ENCODE data around the gene CLPSL2. TPM values are rescaled to one million over a fixed set of nuclear protein-coding genes. Genes with fewer than 3 reads are reported as not detected.
A peak's percentile ranks its signal among the peaks of the same experiment; 100 is the strongest.

The CLPSL2 gene
- total RNA-seq, 1 experiment from 2014 or later: 3.4 TPM

DNA sequence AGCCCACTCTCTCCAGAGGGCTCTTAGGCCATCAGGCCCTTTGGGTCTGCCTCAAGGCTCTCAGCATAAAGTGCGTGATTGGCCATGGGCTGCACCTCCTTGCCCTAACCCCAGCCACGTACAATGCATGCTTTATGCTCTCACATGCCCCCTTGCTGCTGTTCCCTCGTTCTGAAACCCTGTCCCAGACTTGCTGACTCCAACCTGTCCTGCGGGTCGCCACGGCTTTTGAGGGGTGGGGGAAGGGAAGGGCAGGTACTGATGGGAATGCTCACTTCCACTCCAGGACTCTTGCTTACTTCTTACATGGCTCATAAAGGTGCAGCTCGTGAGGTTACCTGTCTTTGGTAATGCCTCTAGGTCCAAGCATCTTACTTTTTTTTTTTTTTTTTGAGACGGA lies 33.6 kb upstream of the CLPSL2 start:
- H3K27me3 Mint-ChIP-seq (ENCODE audit: low read depth): peaks cover 1% of the 10 kb centered on the region; the same call in 1 of the 2 replicates
- peaks cover 5% of the 10 kb centered on the region for H3K9me3 Mint-ChIP-seq
- POLR2A ChIA-PET: interaction anchor here (0.6 to 1.7 kb wide), 2 partner anchors 21 to 200 kb away, joined by 4 to 5 read pairs; no protein-coding TSS in a partner anchor
- H3K27ac Mint-ChIP-seq: peak overlapping the region; percentile 54
- CTCF ChIA-PET: interaction anchor here (0.6 to 1.9 kb wide), 10 partner anchors 12 to 503 kb away, joined by 3 to 12 read pairs (median 3); partner anchors contain the start of gene LHFPL5
- DNase-seq (ENCODE audit: low spot score) (peak; percentile 52), ATAC-seq (peak; percentile 62)
- H3K4me3 Mint-ChIP-seq: no peak overlapping the region
- peaks cover 46% of the 10 kb centered on the region for H3K4me1 Mint-ChIP-seq
- H3K36me3 Mint-ChIP-seq: no peaks in the 10 kb centered on the region
- TF ChIP-seq MAX (CRISPR knock-in tag; IDR thresholded peaks at IDR 0.05) (no peak), CBFB (CRISPR knock-in tag; IDR thresholded peaks at IDR 0.05; ENCODE audit: low read depth) (0 out of 2 replicates have a peak, but pooled peaks have one; percentile 38), SP1 (CRISPR knock-in tag; conservative IDR thresholded peaks at IDR 0.05) (no peak), USF2 (CRISPR knock-in tag; IDR thresholded peaks at IDR 0.05) (0 out of 2 replicates have a peak, but pooled peaks have one; percentile 23), ZNF219 (CRISPR knock-in tag; IDR thresholded peaks at IDR 0.05; ENCODE audit: borderline replicate concordance) (no peak), SMAD3 (CRISPR knock-in tag; IDR thresholded peaks at IDR 0.05; ENCODE audit: borderline replicate concordance) (no peak), CREB1 (CRISPR knock-in tag; IDR thresholded peaks at IDR 0.05) (no peak), ZNF121 (CRISPR knock-in tag; IDR thresholded peaks at IDR 0.05) (peak; percentile 92), RORB (CRISPR knock-in tag; IDR thresholded peaks at IDR 0.05) (no peak), IRF1 (CRISPR knock-in tag; IDR thresholded peaks at IDR 0.05) (no peak), CREM (CRISPR knock-in tag; IDR thresholded peaks at IDR 0.05) (no peak), GRHL2 (CRISPR knock-in tag; IDR thresholded peaks at IDR 0.05; ENCODE audit: insufficient replicate concordance, severe bottlenecking) (no peak), ZNF138 (CRISPR knock-in tag; conservative IDR thresholded peaks at IDR 0.05) (no peak), TP53 (CRISPR knock-in tag; IDR thresholded peaks at IDR 0.05) (peak; percentile 65; the same call in 1 of the 2 replicates)
- TF ChIP-seq, protein P1, sequence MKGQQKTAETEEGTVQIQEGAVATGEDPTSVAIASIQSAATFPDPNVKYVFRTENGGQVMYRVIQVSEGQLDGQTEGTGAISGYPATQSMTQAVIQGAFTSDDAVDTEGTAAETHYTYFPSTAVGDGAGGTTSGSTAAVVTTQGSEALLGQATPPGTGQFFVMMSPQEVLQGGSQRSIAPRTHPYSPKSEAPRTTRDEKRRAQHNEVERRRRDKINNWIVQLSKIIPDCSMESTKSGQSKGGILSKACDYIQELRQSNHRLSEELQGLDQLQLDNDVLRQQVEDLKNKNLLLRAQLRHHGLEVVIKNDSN (CRISPR knock-in tag; IDR thresholded peaks at IDR 0.05): no peak
- TF ChIP-seq, protein P2, sequence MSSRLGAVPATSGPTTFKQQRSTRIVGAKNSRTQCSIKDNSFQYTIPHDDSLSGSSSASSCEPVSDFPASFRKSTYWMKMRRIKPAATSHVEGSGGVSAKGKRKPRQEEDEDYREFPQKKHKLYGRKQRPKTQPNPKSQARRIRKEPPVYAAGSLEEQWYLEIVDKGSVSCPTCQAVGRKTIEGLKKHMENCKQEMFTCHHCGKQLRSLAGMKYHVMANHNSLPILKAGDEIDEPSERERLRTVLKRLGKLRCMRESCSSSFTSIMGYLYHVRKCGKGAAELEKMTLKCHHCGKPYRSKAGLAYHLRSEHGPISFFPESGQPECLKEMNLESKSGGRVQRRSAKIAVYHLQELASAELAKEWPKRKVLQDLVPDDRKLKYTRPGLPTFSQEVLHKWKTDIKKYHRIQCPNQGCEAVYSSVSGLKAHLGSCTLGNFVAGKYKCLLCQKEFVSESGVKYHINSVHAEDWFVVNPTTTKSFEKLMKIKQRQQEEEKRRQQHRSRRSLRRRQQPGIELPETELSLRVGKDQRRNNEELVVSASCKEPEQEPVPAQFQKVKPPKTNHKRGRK (CRISPR knock-in tag; IDR thresholded peaks at IDR 0.05; ENCODE audit: borderline replicate concordance): no peak
- TF ChIP-seq, protein P3, sequence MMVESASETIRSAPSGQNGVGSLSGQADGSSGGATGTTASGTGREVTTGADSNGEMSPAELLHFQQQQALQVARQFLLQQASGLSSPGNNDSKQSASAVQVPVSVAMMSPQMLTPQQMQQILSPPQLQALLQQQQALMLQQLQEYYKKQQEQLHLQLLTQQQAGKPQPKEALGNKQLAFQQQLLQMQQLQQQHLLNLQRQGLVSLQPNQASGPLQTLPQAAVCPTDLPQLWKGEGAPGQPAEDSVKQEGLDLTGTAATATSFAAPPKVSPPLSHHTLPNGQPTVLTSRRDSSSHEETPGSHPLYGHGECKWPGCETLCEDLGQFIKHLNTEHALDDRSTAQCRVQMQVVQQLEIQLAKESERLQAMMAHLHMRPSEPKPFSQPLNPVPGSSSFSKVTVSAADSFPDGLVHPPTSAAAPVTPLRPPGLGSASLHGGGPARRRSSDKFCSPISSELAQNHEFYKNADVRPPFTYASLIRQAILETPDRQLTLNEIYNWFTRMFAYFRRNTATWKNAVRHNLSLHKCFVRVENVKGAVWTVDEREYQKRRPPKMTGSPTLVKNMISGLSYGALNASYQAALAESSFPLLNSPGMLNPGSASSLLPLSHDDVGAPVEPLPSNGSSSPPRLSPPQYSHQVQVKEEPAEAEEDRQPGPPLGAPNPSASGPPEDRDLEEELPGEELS (CRISPR knock-in tag; IDR thresholded peaks at IDR 0.05): no peak

GRCh38 chr6:35745509-35745908 lies 30.9 kb upstream of the CLPSL2 start:
- Mint-ChIP-seq H3K27me3 (ENCODE audit: low read depth) (no peaks in the 10 kb centered on the region; the same call in 1 of the 2 replicates), H3K4me1 (peaks cover 21% of the 10 kb centered on the region), H3K36me3 (0 out of 2 replicates have a peak, but pooled peaks cover 3% of the 10 kb centered on the region), H3K27ac (no peak overlapping the region), H3K4me3 (no peak overlapping the region), H3K9me3 (peaks cover 9% of the 10 kb centered on the region)
- ChIA-PET POLR2A (no interaction called here), CTCF (interaction anchor here (1.5 kb wide), 1 partner anchor 12 kb away, joined by 3 read pairs; no protein-coding TSS in a partner anchor)
- DNase-seq (ENCODE audit: low spot score) (no peak), ATAC-seq (no peak)
- TF ChIP-seq NR1H2 (CRISPR knock-in tag; IDR thresholded peaks at IDR 0.05) (no peak), JAZF1 (CRISPR knock-in tag; IDR thresholded peaks at IDR 0.05) (no peak), ZBTB21 (CRISPR knock-in tag; IDR thresholded peaks at IDR 0.05; ENCODE audit: borderline replicate concordance) (no peak), KAT7 (CRISPR knock-in tag; IDR thresholded peaks at IDR 0.05; ENCODE audit: borderline replicate concordance) (no peak), STAT6 (CRISPR knock-in tag; conservative IDR thresholded peaks at IDR 0.05; ENCODE audit: low read depth) (no peak), ERG (CRISPR knock-in tag; IDR thresholded peaks at IDR 0.05) (no peak)
